ENCODE data around the gene GET4.
"Not testable (repeated sequence)": the region's sequence is repeated elsewhere in the genome, so short reads cannot be mapped to it uniquely, and the experiment has no call there.

The GET4 gene

GRCh38 chr7:917255-918117, 41.1 kb downstream of the GET4 start:
- no peak for DNase-seq

DNA sequence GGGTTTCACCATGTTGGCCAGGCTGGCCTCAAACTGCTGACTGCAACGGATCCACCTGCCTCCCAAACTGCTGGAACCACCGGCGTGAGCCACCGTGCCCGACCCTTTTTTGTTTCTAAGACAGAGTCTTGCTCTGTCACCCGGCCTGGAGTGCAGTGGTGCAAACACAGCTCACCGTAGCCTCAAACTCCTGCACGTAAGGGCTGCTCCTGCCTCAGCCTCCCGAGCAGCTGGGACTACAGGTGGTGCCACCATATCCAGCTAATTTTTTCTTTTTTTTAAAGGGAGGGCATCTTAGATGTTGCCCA, 41.7 kb downstream of the GET4 start:
- no peak for DNase-seq

GRCh38 chr7:918441-919113, 42.2 kb downstream of the GET4 start:
- no peak for DNase-seq

- DNase-seq = no peak
Observed at GRCh38 chr7:919114-919442, 42.7 kb downstream of the GET4 start.

DNA sequence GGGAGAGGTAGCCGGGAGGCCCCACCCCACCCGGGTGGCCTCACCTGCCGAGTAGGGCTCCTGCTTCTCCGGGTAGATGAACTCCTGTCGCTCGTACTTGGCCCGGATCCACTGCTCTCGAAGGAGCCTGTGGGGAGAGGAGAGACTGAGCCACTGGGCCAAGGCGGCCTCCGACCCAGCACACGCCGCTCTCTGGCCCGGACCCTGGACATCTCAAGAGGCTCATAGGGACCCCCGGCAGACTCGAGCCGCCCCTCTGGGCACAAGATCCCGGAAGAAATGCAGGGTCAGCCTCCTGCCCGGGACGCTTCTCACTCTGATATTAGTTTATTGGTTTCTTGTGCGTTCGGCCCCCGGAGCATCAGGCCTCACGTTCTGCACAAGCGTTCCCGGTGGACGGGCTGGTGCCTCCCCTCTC, 43.6 kb downstream of the GET4 start:
- DNase-seq = no peak

GRCh38 chr7:920351-921070, 44.2 kb downstream of the GET4 start:
- DNase-seq = no peak

DNA sequence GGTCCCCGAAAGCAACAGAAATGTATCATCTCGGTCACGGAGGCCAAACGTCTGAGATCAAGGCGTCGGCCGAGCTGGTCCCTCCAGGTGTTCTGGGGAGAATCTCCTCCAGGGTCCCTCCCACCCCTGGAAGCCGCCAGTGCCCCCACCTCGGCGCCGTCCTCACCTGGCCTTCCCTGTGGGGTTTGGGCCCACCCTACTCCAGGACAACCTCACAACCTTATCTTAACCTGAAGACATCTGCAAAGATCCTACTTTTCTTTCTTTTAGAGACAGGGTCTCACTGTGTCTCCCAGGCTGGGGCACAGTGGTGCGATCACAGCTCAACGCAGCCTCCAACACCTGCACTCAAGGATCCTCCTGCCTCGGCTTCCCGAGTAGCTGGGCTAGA, 44.7 kb downstream of the GET4 start:
- no peak for DNase-seq

DNA sequence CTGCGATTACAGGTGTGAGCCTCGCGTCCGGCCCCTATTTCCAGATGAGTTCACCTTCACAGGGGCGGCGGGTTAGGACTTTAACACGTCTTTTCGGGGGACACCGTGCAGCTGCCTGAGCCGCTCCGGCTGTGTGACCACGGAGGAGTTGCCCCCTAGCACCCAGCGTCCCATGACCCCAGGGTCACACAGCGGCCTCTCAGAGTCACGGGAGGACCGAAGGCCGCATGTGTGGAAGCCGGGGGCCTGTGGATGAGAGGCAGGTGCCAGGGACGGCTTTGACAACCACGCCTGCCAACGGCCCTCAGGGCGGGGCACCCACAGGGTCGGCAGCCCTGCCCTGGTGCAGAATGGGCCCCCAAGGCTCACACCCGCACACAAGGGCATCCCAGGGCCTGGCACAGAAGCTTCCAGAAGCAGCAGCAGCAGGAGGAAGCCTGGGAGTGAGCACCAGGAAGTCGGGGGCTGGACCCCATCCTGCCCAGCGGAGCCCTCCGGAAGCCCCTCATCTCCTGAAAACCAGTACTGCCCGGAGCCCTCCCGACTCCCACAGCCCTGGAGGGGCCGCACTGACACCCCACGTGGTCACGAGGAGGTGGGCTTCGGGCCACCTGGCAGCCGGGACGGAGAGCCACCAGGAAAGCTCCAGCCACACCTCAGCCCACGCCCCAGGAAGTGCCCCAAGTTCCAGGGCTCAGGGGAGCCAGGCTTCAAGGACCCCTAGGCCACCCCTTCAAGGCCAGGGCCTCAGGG, 45.4 kb downstream of the GET4 start:
- no peak for DNase-seq

DNA sequence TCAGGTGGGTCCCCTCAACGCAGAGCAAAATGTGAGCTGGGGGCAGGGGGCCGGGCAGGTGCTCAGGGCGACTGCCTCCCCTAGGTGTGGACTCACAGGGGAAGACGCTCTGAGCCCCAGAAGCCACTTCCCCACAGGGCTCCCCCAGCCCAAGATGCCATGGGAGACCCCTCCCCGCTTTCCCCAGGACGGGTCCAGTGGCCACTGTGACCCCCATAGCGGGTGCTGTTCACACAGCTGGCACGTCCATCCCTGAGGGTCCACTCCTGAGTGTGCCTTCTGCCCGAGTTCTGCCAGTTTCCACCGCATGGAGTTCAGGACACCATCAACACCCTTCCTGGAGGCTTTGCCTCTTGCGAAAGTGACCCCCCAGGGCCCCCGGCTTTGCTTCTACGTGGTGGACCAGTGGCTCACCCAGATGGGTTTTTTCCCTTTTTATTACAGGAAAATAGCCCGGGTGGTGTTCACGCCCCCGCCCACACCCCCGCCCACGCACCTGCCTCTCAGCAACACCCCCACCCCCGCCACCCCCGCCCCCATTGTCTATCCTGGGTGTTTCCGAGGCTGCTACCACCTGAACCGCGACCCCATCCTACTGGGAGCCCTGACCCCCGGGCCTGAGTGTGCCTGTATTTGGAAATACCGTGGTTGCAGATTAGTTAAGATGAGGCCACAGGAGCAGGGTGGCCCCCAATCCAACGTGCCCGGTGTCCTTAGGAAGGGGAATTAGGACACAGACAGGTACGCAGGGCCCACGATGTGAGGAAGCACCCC, 46.2 kb downstream of the GET4 start:
- no peak for DNase-seq

DNA sequence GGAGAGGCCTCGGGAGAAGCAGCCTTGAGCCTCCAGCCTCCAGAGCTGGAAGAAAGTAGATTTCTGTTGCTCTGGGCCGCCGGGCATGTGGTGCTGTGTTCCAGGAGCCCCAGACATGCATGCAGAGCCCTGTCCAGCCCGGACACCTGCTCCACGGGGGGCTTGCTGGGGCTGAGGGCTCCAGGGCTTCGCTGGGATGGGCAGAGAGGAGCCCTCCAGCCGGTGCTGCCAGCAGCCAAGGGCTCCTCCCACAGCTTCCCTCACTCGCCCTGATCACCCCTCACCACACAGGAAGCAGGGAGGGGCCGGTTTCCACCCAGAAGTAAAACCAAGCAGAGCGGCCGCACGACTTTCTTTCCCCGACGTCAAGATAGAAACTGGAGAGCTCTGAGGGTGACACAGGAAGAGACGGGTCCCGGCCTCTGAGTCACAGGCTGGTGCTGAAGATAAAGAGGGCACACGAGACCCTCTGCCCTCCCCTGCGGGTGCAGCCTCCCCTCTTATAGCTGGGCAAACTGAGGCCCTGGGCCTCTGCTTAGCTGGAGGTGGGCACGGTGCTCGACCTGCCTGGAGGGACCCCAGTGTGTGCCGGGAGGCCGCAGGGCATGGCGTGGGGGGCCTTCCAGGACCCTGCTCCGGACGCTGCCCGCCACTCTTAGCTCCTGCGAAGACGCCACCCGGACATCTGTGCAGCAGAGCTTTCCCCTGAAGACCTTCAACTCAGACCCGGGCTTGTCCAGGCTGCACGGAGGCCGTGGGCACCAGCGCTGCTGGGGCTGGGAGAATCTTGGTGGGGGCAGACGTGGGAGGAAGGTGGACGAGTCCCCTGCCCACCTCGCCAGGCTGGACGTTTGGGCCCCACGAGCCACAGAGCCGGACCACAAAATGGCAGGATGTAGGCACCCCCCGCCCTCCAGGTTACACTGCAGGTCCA, 47.0 kb downstream of the GET4 start:
- DNase-seq = peak; percentile 79

DNA sequence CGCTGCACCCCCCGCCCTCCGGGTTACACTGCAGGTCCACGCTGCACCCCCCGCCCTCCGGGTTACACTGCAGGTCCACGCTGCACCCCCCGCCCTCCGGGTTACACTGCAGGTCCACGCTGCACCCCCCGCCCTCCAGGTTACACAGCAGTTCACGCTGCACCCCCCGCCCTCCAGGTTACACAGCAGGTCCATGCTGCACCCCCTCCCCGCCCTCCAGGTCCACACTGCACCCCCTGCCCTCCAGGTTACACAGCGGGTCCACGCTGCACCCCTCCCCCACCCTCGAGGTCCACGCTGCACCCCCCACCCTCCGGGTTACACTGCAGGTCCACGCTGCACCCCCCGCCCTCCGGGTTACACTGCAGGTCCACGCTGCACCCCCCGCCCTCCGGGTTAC, 47.7 kb downstream of the GET4 start:
- not testable (repeated sequence) for DNase-seq

- peak; percentile 37 for DNase-seq
Observed at GRCh38 chr7:924541-925231, 48.3 kb downstream of the GET4 start.

- no peak for DNase-seq
Observed at GRCh38 chr7:925601-926000, 49.2 kb downstream of the GET4 start.

DNA sequence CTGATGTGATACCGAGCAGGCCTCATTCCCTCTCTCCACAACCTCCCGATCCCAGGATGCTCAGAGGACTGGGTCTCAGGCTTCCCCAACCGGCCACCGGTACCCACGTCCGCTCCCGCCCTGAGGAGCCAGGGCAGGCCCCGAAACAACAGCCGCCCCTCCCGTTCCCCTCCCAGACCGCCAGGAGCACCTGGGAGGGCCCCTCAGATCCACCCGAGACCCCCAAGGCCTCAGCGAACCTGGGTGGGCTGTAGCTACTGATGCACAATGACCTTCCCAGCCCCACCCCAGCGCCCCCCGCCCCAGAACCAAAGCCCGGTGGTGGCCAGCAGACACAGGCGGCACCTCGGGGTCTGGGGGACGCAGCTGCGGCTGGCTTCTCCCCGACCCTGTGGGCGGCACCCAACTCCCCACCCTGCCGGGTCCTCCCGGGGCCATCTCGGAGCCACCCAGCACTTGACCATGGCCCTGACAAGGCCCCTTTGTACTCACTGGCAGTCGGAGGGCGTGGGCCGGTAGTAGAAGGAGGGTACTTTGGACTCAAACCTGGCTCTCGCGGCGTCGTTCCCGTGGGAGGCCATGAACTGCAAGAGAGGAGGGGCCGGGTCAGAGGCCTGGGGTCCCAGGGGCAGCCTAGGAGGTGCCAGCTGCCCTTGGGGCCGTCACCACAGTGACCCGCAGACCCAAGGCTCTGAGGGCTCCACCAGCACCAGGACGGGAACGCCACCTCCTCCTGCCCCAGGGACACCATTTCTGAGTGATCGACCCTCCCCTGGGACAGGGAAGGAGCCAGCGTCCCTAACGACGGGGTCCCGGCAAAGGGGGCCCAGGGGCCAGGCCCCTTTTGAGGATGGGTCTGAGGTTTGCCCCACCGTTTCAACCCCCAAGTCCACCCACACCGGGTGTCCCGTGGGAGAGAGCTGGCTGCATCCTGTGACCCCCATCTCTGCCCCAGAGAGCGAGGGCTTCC, 50.0 kb downstream of the GET4 start:
- no peak for DNase-seq

DNA sequence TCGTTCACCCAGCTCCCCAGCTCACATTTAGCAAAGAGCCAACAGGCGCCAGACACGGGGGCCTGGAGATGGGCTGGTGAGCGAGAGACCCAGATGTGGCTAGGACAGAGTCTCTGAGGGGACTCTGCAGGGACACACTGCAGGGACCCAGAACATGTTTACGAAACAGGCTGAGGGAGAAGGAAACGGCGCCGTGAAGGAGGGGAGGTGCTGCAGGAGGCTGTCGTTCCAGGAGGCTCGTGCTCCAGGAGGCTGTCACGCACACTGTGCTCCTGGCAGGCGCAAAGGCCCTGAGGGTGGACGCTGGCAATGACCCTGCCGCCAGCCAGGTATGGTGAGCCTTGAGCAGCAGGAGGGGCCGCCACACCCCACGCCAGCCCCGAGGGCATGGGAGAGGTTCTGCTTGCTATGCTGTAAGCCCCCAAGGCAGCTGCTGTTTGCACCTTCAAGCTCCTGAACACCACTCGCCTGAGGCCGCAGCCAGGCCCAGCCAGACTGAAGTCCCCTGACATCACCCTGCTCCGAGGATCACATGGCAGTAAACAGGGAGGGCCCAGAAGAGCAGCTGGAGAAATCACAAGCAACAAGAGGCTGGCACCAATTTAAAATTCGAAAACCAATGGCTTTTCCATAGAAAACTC, 50.8 kb downstream of the GET4 start:
- no peak for DNase-seq

DNA sequence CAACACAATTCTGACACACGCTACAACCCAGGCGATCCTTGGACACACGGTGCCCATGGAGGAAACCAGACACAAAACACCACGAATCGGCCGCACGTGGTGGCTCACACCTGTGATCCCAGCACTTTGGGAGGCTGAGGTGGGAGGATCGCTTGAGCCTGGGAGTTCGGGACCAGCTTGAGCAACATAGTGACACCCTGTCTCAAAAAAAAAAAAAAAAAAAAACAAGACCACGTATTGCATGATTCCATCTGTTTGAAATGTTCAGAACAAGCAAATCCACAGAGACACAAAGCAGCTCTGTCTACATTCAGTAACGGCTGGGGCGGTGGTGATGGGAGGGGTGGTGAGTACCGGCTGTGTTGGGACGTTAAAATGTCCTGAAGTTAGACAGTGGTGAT, 53.0 kb downstream of the GET4 start:
- DNase-seq = no peak

DNA sequence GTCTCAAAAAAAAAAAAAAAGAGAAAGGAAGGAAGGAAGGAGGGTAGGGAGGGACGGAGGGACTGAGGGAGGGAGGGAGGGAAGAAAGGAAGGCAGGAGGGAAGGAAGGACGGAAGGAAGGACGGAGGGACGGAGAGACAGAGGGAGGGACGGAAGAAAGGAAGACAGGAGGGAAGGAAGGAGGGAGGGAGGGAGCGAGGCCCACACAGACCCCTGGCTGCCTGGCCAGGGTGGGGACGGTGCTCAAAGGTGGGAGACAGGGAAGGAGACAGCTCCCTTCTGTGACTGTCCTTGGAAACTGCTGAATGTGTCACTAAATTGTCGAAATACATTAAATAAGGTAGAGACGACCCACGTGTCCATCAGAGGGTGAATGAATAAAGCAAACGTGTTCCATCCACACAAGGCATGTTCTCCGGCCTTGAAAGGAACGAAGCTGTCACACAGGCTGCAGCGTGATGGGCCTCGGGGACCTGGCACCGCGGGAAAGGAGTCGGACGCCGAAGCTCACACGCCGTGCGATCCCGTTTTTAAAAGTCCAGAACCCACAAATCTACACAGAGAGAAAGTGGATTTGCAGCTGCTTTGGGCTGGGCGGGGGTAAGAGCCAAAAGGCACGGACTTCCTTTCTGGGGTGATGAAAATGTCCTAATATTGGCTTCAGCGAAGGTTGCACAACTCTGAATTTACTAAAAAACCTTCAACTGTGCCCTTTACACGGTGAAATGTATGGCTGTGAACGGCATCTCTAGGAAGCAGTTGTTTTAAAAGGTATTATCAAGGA, 54.8 kb downstream of the GET4 start:
- no peak for DNase-seq
